AG04449 (cell line): ENCODE data around the gene NTN3.

Experiments
- CTCF ChIA-PET: fragments of 350-600 bp; formaldehyde crosslinking; extraction: SDS; loops from one replicate; lab custom pipeline; 2021; ENCODE audit warnings: antibody characterized with exemption; lab: Yijun Ruan, JAX
- POLR2A ChIA-PET: fragments of 400-600, 350-600 bp; formaldehyde crosslinking; extraction: SDS; loops from one replicate; lab custom pipeline; 2020; ENCODE audit warnings: antibody characterized with exemption, inconsistent platforms; lab: Yijun Ruan, JAX
- DNase-seq: peaks from one replicate; pipeline ENCODE4 v3.0.0-alpha.2; 2010; ENCODE audit warnings: low read depth, low spot score
- H3K4me3 ChIP-seq: 2 replicates; pipeline ENCODE4 v1.5.1; 2011; ENCODE audit warnings: low read depth, mild to moderate bottlenecking, control low read depth, low read length
- CTCF ChIP-seq: IDR thresholded peaks from one replicate; pipeline ENCODE4 v1.5.1; 2011; ENCODE audit warnings: mild to moderate bottlenecking, moderate library complexity, low read length, control low read depth, inconsistent platforms; ENCODE audit not compliant: insufficient read depth; ENCODE audit errors: missing control alignments

NTN3 gene

GRCh38 chr16:2515180-2515851, 44.2 kb downstream of the NTN3 start:
- ChIA-PET POLR2A (no interaction called here), CTCF (interaction anchor here (1.0 to 2.6 kb wide), 3 partner anchors 12 to 175 kb away, joined by 3 to 18 read pairs (median 3); partner anchors contain the start of gene ABCA3)
- TF ChIP-seq CTCF = no peak
- DNase-seq = no peak
- H3K4me3 ChIP-seq = peak overlapping the region; percentile 83

- no peak for DNase-seq
- no peak overlapping the region; the same call in 1 of the 2 replicates for H3K4me3 ChIP-seq
- CTCF ChIA-PET = interaction anchor here (1.0 kb wide), 1 partner anchor 176 kb away, joined by 3 read pairs; the partner anchor contains the start of gene ABCA3
- POLR2A ChIA-PET = no interaction called here
- no peak for TF ChIP-seq CTCF
Measured at GRCh38 chr16:2516391-2517240, 45.5 kb downstream of the NTN3 start.

- no peak overlapping the region for H3K4me3 ChIP-seq
- CTCF ChIA-PET = interaction anchor here (1.4 to 2.1 kb wide), 2 partner anchors 11 to 13 kb away, joined by 4 read pairs; partner anchors contain the start of gene CEMP1
- POLR2A ChIA-PET = interaction anchor here (3.5 kb wide), 1 partner anchor 14 kb away, joined by 28 read pairs; the partner anchor contains the start of gene CEMP1
- no peak for DNase-seq
- TF ChIP-seq CTCF = no peak
Measured at GRCh38 chr16:2517954-2518605, 47.0 kb downstream of the NTN3 start.

GRCh38 chr16:2518823-2519710, 48.0 kb downstream of the NTN3 start:
- DNase-seq = no peak
- CTCF ChIA-PET = interaction anchor here (1.4 to 2.1 kb wide), 2 partner anchors 12 kb away, joined by 4 read pairs; partner anchors contain the start of gene CEMP1
- H3K4me3 ChIP-seq = no peak overlapping the region
- POLR2A ChIA-PET = interaction anchor here (0.9 to 3.5 kb wide), 2 partner anchors 13 to 250 kb away, joined by 4 to 28 read pairs; partner anchors contain the start of gene CEMP1
- no peak for TF ChIP-seq CTCF

- peak overlapping the region; percentile 26; the same call in 1 of the 2 replicates for H3K4me3 ChIP-seq
- TF ChIP-seq CTCF = no peak
- no peak for DNase-seq
- ChIA-PET CTCF (interaction anchor here (1.6 to 2.1 kb wide), 2 partner anchors 11 to 13 kb away, joined by 3 to 4 read pairs; partner anchors contain the start of gene CEMP1), POLR2A (interaction anchor here (0.9 to 3.5 kb wide), 4 partner anchors 12 to 364 kb away, joined by 3 to 28 read pairs (median 4); partner anchors contain the start of genes CEMP1, ECI1 and TRAF7)
Measured at GRCh38 chr16:2519711-2520080, 48.6 kb downstream of the NTN3 start.
